Measurements from ENCODE around the gene ARMC5.

DNA sequence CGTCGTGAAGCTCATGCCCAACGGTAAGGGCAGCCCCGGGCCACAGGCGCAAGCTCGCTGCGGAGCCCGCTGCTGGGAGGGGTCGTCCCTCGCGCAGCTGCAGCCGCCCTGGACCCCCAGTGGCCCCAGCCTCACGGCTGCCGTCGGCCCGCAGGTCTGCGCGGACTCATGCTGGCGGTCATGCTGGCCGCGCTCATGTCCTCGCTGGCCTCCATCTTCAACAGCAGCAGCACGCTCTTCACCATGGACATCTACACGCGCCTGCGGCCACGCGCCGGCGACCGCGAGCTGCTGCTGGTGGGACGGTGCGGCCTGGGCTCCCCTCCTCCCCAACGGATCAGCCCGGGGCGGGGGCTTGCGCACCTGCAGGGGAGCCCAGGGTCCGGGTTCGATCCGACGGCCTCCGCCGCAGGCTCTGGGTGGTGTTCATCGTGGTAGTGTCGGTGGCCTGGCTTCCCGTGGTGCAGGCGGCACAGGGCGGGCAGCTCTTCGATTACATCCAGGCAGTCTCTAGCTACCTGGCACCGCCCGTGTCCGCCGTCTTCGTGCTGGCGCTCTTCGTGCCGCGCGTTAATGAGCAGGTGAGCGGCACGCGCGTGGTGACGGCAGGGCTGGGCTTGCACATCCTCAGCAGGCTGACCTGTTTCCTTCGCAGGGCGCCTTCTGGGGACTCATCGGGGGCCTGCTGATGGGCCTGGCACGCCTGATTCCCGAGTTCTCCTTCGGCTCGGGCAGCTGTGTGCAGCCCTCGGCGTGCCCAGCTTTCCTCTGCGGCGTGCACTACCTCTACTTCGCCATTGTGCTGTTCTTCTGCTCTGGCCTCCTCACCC lies 29.4 kb downstream of the ARMC5 start:
- TF ChIP-seq POLR2A (IDR thresholded peaks at IDR 0.05): no peak
- TF ChIP-seq, protein P1, sequence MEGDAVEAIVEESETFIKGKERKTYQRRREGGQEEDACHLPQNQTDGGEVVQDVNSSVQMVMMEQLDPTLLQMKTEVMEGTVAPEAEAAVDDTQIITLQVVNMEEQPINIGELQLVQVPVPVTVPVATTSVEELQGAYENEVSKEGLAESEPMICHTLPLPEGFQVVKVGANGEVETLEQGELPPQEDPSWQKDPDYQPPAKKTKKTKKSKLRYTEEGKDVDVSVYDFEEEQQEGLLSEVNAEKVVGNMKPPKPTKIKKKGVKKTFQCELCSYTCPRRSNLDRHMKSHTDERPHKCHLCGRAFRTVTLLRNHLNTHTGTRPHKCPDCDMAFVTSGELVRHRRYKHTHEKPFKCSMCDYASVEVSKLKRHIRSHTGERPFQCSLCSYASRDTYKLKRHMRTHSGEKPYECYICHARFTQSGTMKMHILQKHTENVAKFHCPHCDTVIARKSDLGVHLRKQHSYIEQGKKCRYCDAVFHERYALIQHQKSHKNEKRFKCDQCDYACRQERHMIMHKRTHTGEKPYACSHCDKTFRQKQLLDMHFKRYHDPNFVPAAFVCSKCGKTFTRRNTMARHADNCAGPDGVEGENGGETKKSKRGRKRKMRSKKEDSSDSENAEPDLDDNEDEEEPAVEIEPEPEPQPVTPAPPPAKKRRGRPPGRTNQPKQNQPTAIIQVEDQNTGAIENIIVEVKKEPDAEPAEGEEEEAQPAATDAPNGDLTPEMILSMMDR (IDR thresholded peaks at IDR 0.05): no peak
